Measurements from ENCODE around the gene RREB1. TPM values are rescaled to one million over a fixed set of nuclear protein-coding genes. Genes with fewer than 3 reads are reported as not detected.

Gene RREB1
- total RNA-seq, 4 donors from 2014 or later: 17.7 to 36.6 (median 28.8) TPM

DNA sequence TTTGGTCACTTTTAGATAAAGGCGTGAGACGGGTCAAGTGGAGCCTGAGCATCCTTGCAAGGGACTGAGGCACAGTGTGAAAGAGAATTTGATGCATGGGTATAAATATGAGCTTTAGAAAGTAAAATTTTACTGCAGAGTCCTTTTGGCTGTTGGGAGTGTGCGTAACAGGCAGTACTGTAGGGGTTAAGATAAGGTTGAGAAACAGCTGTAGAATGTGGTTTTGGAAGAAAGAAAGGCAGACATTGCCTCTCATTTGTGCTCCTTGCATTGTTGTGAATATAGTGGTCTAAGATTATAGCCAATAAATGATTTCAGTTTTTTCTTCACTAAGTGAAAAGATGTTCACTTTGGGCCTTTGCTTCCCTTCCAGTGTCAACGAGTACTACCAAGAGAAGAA lies 73.0 kb downstream of the RREB1 start:
- 86% methylated on average over 4 of the region's 4 CpGs for WGBS
- no peak for DNase-seq (ENCODE audit: extremely low spot score)
- Histone ChIP-seq H3K27me3 (no peaks in the 10 kb centered on the region), H3K4me1 (peaks cover 8 to 11% (median 10%) of the 10 kb centered on the region in 4 donors), H3K4me3 (no peak overlapping the region), H3K9me3 (no peaks in the 10 kb centered on the region), H3K36me3 (peaks cover 13 to 81% (median 48%) of the 10 kb centered on the region in 4 donors), H3K27ac (replicated peaks in 1 of 4) (no peak overlapping the region)
- no peak for TF ChIP-seq EP300 (IDR thresholded peaks at IDR 0.05)
- TF ChIP-seq, protein P1, sequence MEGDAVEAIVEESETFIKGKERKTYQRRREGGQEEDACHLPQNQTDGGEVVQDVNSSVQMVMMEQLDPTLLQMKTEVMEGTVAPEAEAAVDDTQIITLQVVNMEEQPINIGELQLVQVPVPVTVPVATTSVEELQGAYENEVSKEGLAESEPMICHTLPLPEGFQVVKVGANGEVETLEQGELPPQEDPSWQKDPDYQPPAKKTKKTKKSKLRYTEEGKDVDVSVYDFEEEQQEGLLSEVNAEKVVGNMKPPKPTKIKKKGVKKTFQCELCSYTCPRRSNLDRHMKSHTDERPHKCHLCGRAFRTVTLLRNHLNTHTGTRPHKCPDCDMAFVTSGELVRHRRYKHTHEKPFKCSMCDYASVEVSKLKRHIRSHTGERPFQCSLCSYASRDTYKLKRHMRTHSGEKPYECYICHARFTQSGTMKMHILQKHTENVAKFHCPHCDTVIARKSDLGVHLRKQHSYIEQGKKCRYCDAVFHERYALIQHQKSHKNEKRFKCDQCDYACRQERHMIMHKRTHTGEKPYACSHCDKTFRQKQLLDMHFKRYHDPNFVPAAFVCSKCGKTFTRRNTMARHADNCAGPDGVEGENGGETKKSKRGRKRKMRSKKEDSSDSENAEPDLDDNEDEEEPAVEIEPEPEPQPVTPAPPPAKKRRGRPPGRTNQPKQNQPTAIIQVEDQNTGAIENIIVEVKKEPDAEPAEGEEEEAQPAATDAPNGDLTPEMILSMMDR (IDR thresholded peaks at IDR 0.05): no peak
- no peak for TF ChIP-seq POLR2AphosphoS5 (IDR thresholded peaks at IDR 0.05)
- intact Hi-C loops (cut with DNase I): no loop called here

DNA sequence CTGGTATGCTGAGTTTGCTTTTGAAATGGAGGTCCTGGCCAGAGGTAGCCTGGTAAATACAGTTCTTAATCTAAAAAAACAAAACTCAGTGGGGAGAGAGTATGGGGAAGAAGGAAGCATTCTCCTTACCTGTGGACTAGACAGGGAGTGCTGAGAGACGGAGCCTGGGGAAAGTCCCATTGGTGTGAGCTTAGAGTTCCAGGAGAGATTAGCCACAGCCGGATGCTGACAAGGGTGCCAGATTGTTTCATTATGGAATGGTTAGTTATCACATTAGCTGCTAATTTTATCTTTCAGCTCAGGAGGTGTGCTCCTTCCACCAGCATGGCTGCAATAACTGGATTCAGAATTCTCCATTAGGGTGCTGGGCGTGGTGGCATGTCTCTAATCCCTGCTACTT lies 75.9 kb downstream of the RREB1 start:
- DNase-seq (ENCODE audit: extremely low spot score): no peak
- TF ChIP-seq EP300 (IDR thresholded peaks at IDR 0.05) (no peak), POLR2AphosphoS5 (IDR thresholded peaks at IDR 0.05) (no peak), POLR2A (IDR thresholded peaks at IDR 0.05; ENCODE audit: low read depth) (no peak)
- intact Hi-C loops (cut with DNase I): no loop called here
- 91% methylated on average over 3 of the region's 3 CpGs for WGBS
- peaks cover 25 to 86% (median 62%) of the 10 kb centered on the region in 4 donors for H3K36me3 ChIP-seq
- no peak overlapping the region for H3K4me3 ChIP-seq
- H3K27me3 ChIP-seq: no peaks in the 10 kb centered on the region
- H3K4me1 ChIP-seq: peaks cover 0 to 5% (median 0%) of the 10 kb centered on the region in 4 donors
- no peak overlapping the region for H3K27ac ChIP-seq (replicated peaks in 1 of 4)
- H3K9me3 ChIP-seq: no peaks in the 10 kb centered on the region

DNA sequence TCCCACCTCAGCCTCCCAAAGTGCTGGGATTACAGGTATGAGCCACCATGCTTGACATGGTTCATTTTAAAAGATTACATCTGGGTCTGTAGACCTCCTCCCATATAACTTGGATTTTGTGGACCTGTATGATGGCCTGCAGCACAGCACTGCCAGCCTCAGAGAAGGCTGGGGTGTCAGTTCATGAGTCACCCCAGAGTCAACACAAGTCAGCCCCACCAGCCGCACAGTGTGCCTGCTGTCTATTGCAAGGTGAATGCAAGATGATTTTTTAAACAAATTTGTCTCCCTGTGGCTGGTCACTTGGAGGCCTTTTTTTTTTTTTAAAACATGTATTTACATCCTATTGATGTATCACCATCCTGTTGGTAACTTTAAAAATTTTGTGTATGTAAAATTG lies 76.7 kb downstream of the RREB1 start:
- intact Hi-C loops (cut with DNase I): no loop called here
- Histone ChIP-seq H3K4me1 (peaks cover 0 to 5% (median 0%) of the 10 kb centered on the region in 4 donors), H3K4me3 (no peak overlapping the region), H3K9me3 (no peaks in the 10 kb centered on the region), H3K27ac (replicated peaks in 1 of 4) (no peak overlapping the region), H3K36me3 (peaks cover 33 to 94% (median 66%) of the 10 kb centered on the region in 4 donors), H3K27me3 (no peaks in the 10 kb centered on the region)
- DNase-seq (ENCODE audit: extremely low spot score): no peak
- WGBS: 100% methylated on average over 1 of the region's 1 CpG
- TF ChIP-seq POLR2AphosphoS5 (IDR thresholded peaks at IDR 0.05) (no peak), EP300 (IDR thresholded peaks at IDR 0.05) (no peak), POLR2A (IDR thresholded peaks at IDR 0.05; ENCODE audit: low read depth) (no peak)
- TF ChIP-seq, protein P1 (IDR thresholded peaks at IDR 0.05): no peak

DNA sequence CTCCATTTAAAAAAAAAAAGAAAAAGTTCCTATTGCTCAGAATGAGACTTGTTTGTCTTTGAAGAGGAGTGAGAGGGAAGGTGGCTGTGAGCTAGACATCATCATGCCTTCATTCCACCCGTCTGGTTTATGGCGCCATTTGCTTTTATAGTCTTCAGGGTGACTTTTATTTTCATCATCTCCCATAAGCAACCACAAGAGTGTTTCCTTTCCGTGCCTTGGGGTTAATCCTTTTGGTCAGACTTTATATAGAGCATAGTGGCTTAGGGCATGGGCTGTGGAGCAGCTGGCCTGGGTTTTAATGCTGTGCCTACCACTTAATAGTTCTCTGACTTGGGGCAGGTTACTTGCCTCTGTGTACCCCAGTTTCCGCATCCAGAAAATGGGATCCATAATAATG lies 77.8 kb downstream of the RREB1 start:
- DNase-seq (ENCODE audit: extremely low spot score): no peak
- no peak overlapping the region for H3K4me3 ChIP-seq
- no peaks in the 10 kb centered on the region for H3K9me3 ChIP-seq
- TF ChIP-seq EP300 (IDR thresholded peaks at IDR 0.05) (no peak), POLR2A (IDR thresholded peaks at IDR 0.05; ENCODE audit: low read depth) (no peak), POLR2AphosphoS5 (IDR thresholded peaks at IDR 0.05) (no peak)
- TF ChIP-seq, protein P1 (IDR thresholded peaks at IDR 0.05): no peak
- peaks cover 38 to 97% (median 66%) of the 10 kb centered on the region in 4 donors for H3K36me3 ChIP-seq
- peaks cover 0 to 5% (median 0%) of the 10 kb centered on the region in 4 donors for H3K4me1 ChIP-seq
- H3K27me3 ChIP-seq: no peaks in the 10 kb centered on the region
- no peak overlapping the region for H3K27ac ChIP-seq (replicated peaks in 1 of 4)
- 99% methylated on average over 4 of the region's 4 CpGs for WGBS
- intact Hi-C loops (cut with DNase I): no loop called here

DNA sequence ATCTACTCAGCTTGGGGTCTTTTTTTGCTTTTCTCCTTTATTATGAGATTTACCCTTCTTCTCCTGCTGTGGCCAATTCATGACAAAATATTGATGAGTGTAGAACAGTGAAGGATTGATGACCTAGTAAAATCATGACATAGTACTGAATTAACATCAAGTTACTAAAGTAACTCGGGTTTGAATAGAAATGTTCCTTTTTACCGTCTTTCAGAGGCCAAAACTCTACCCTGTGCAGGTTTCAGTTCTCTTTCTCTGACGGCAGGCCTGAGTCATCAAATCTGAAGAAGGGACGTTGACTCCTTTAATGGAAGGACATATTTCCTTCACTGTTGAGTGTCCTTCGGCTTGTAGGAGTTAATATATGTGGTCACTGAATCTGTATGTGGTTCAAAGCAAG lies 80.7 kb downstream of the RREB1 start:
- Histone ChIP-seq H3K4me1 (peaks cover 0 to 5% (median 0%) of the 10 kb centered on the region in 4 donors), H3K4me3 (no peak overlapping the region), H3K27ac (replicated peaks in 1 of 4) (no peak overlapping the region), H3K9me3 (no peaks in the 10 kb centered on the region), H3K36me3 (peaks cover 32 to 78% (median 44%) of the 10 kb centered on the region in 4 donors), H3K27me3 (no peaks in the 10 kb centered on the region)
- DNase-seq (ENCODE audit: extremely low spot score): no peak
- WGBS: 87% methylated on average over 5 of the region's 5 CpGs
- TF ChIP-seq POLR2AphosphoS5 (IDR thresholded peaks at IDR 0.05) (no peak), EP300 (IDR thresholded peaks at IDR 0.05) (no peak), POLR2A (IDR thresholded peaks at IDR 0.05; ENCODE audit: low read depth) (no peak)
- TF ChIP-seq, protein P1 (IDR thresholded peaks at IDR 0.05): no peak
- intact Hi-C loops (cut with DNase I): no loop called here
